RWPE1 (cell line): Measurements from ENCODE around the gene PIK3R3.

Source experiments
- CTCF ChIA-PET: fragments of 350-600 bp; sonication (Branson Sonifier 250); formaldehyde crosslinking; extraction: SDS; loops from one replicate; lab custom pipeline; 2021; lab: Yijun Ruan, JAX
- POLR2A ChIA-PET: fragments of 400-600 bp; formaldehyde crosslinking; extraction: SDS; loops from one replicate; lab custom pipeline; 2020; ENCODE audit warnings: antibody characterized with exemption; ENCODE audit not compliant: low non-redundant PET; lab: Yijun Ruan, JAX
- DNase-seq: peaks from one replicate; pipeline ENCODE4 v3.0.0; 2012; ENCODE audit warnings: low spot score
- H3K27ac ChIP-seq: fragments of 450-650 bp; 2 replicates; pipeline ENCODE4 v1.5.1; 2017
- CTCF ChIP-seq: fragments of 450-650 bp; conservative IDR thresholded peaks from 2 replicates; pipeline ENCODE4 v1.5.1; 2017; ENCODE audit warnings: low read depth, mild to moderate bottlenecking

Gene PIK3R3

GRCh38 chr1:46132529-46133180 lies at the start of gene PIK3R3:
TSS of gene PIK3R3 (minus strand) at chr1:46132629. CDS start at chr1:46131952, 677 bp downstream.
- TF ChIP-seq CTCF, result no peak
- ChIA-PET POLR2A (interaction anchor here (1.0 kb wide), 1 partner anchor 67 kb away, joined by 3 read pairs; no protein-coding TSS in a partner anchor), CTCF (interaction anchor here (0.5 to 1.1 kb wide), 5 partner anchors 12 to 84 kb away, joined by 3 to 6 read pairs (median 4); no protein-coding TSS in a partner anchor)
- H3K27ac ChIP-seq, result peak within 1 kb of the TSS; percentile 98
- DNase-seq, result peak; percentile 99

GRCh38 chr1:46181343-46182260 lies 49.2 kb upstream of the PIK3R3 start:
- POLR2A ChIA-PET, result interaction anchor here (0.6 kb wide), 1 partner anchor 50 kb away, joined by 3 read pairs; no protein-coding TSS in a partner anchor
- CTCF ChIA-PET, result interaction anchor here (0.6 to 2.4 kb wide), 10 partner anchors 13 to 211 kb away, joined by 3 to 26 read pairs (median 4); partner anchors contain the start of genes PIK3R3 and POMGNT1
- TF ChIP-seq CTCF, result no peak
- peak overlapping the region; percentile 98 for H3K27ac ChIP-seq
- no peak for DNase-seq

GRCh38 chr1:46180082-46180616 lies 47.7 kb upstream of the PIK3R3 start:
- peak overlapping the region; percentile 98 for H3K27ac ChIP-seq

GRCh38 chr1:46179138-46180081 lies 47.0 kb upstream of the PIK3R3 start:
- peak overlapping the region; percentile 98 for H3K27ac ChIP-seq
- ChIA-PET CTCF (interaction anchor here (0.5 to 1.0 kb wide), 4 partner anchors 26 to 153 kb away, joined by 3 read pairs; no protein-coding TSS in a partner anchor), POLR2A (no interaction called here)
- peak; percentile 93 for DNase-seq
- peak; percentile 90 for TF ChIP-seq CTCF

More at GRCh38 chr1:46180082-46180616, 47.7 kb upstream of the PIK3R3 start:
- CTCF ChIA-PET, result interaction anchor here (0.5 to 2.4 kb wide), 6 partner anchors 8 to 143 kb away, joined by 3 to 26 read pairs (median 3); no protein-coding TSS in a partner anchor
- DNase-seq, result peak; percentile 75
- POLR2A ChIA-PET, result no interaction called here
- no peak; the same call in 1 of the 2 replicates for TF ChIP-seq CTCF

- CTCF ChIA-PET, result no interaction called here
- H3K27ac ChIP-seq, result peak within 1 kb of the TSS; percentile 69; the same call in 1 of the 2 replicates
- POLR2A ChIA-PET, result interaction anchor here (0.6 kb wide), 2 partner anchors 33 to 41 kb away, joined by 3 to 4 read pairs; no protein-coding TSS in a partner anchor
- DNase-seq, result no peak
- TF ChIP-seq CTCF, result no peak
Observed at GRCh38 chr1:46176211-46176865, 43.9 kb upstream of the PIK3R3 start, which contains the start of gene P3R3URF. TSS of gene P3R3URF (minus strand) at chr1:46176488. CDS start at chr1:46176471, 17 bp downstream.
